Muscle layer of colon (tissue), 2 donors: ENCODE data around the gene ZNF791.
"Not testable (repeated sequence)": the region's sequence is repeated elsewhere in the genome, so short reads cannot be mapped to it uniquely, and the experiment has no call there.

Source experiments
- H3K27ac ChIP-seq: one replicate; pipeline ENCODE4 v1.7.0; 2013; ENCODE audit warnings: low read depth, mild to moderate bottlenecking, low read length, moderate library complexity
- H3K27me3 ChIP-seq, 2 donors: one replicate each; pipeline ENCODE4 v1.7.0; 2013; ENCODE audit warnings: low read length in 2 of 2, mild to moderate bottlenecking in 2 of 2; ENCODE audit not compliant: insufficient read depth in 2 of 2, control insufficient read depth in 1 of 2
- H3K36me3 ChIP-seq: one replicate; pipeline ENCODE4 v1.7.0; 2013; ENCODE audit warnings: mild to moderate bottlenecking, low read length; ENCODE audit not compliant: insufficient read depth
- H3K4me1 ChIP-seq: one replicate; pipeline ENCODE4 v1.7.0; 2013; ENCODE audit warnings: mild to moderate bottlenecking, low read length; ENCODE audit not compliant: insufficient read depth
- H3K4me3 ChIP-seq, 2 donors: one replicate each; pipeline ENCODE4 v1.7.0; 2013; ENCODE audit warnings: low read length in 2 of 2, low read depth in 1 of 2, mild to moderate bottlenecking in 1 of 2, moderate library complexity in 1 of 2
- H3K9ac ChIP-seq: one replicate; pipeline ENCODE4 v1.7.0; 2013; ENCODE audit warnings: low read length
- H3K9me3 ChIP-seq: one replicate; pipeline ENCODE4 v1.7.0; 2013; ENCODE audit warnings: mild to moderate bottlenecking, low read length
- donor health status: abdominal sarcoma.
- donor health status: Adenocarcinoma of cecum.

Gene ZNF791

DNA sequence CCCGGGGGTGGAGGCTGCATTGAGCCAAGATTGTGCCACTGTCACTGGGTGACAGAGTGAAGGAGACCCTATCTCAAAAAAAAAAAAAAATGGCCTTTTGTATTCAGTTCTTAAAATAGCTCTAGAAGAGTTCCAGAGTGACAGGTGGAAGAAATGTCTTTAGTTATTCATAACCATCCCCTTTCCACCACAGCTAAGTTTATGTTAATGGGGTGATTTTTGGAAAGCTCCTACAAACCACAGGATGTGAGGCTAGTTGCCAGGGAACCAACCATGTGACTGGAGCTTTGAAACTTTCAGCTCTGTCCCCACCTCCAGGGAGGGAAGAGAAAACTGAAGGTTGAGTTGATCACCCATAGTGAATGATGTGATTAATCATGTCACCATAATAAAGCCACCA is 7.0 kb upstream of the ZNF791 start:
- Histone ChIP-seq H3K27ac (no peak overlapping the region), H3K27me3 (no peaks in the 10 kb centered on the region), H3K4me1 (no peaks in the 10 kb centered on the region), H3K36me3 (peaks cover 10% of the 10 kb centered on the region), H3K9me3 (no peaks in the 10 kb centered on the region), H3K9ac (no peak overlapping the region), H3K4me3 (no peak overlapping the region)

DNA sequence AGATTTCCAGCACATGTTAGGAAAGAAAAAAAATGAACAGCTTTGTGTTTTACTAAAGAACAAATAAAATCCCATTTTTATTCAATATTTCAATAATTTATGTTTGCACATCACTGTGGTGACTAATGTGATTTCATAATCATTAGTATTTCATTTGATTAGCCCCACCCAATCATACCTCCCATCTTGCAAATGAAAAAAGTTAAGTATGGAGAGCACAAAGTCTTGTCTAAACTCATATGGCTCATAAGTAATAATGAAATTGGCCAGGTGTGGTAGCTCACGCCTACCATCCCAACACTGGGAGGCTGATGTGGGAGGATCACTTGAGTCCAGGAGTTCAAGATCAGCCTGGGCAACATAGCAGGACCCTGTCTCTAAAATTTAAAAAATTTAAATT is 3.9 kb upstream of the ZNF791 start:
- Histone ChIP-seq H3K9me3 (no peaks in the 10 kb centered on the region), H3K27ac (no peak overlapping the region), H3K36me3 (peaks cover 14% of the 10 kb centered on the region), H3K4me1 (peaks cover 9% of the 10 kb centered on the region), H3K9ac (no peak overlapping the region), H3K4me3 (no peak overlapping the region), H3K27me3 (no peaks in the 10 kb centered on the region)

DNA sequence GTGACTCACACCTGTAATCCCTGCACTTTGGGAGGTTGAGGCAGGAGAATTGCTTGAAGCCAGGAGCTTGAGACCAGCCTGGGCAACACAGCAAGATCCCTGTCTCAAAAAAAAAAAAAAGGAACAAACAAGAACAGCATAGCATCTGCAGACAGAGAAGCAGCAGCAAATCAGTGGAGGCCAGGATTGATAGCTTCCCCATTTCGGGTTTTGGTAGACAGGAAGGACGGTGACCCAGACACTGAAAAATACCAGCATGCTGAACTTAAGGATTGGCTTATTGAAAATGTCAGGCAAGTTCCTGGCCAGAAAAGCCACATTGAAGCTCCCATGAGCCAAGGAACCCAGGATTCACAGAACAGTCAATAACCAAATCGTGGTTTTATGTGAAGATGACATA is 3.1 kb upstream of the ZNF791 start:
- Histone ChIP-seq H3K9me3 (no peaks in the 10 kb centered on the region), H3K36me3 (peaks cover 14% of the 10 kb centered on the region), H3K4me3 (no peak overlapping the region), H3K9ac (no peak overlapping the region), H3K4me1 (peaks cover 13% of the 10 kb centered on the region), H3K27ac (no peak overlapping the region), H3K27me3 (no peaks in the 10 kb centered on the region)

DNA sequence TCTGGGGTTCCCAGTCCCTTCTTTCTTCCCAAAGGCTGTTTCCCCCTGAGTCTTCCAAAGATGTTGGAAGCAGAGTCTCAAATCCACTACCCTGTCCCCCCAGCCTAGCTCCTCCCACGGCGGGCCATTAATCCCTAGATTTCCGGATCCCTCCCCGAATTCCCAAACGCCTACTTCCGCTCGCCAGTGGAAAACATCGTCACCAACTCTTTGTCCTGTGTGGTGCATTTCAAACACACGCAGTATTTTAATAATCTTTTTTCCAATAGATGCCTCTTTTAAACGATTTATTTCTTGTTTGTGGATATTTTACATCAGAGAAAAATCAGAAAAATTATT is 610 bp downstream of the ZNF791 start:
- Histone ChIP-seq H3K36me3 (peaks cover 14% of the 10 kb centered on the region), H3K4me3 (peak overlapping the region; percentile 89 to 100), H3K27ac (peak overlapping the region; percentile 94), H3K9me3 (no peaks in the 10 kb centered on the region), H3K4me1 (peaks cover 18% of the 10 kb centered on the region), H3K27me3 (no peaks in the 10 kb centered on the region), H3K9ac (peak overlapping the region; percentile 92)

DNA sequence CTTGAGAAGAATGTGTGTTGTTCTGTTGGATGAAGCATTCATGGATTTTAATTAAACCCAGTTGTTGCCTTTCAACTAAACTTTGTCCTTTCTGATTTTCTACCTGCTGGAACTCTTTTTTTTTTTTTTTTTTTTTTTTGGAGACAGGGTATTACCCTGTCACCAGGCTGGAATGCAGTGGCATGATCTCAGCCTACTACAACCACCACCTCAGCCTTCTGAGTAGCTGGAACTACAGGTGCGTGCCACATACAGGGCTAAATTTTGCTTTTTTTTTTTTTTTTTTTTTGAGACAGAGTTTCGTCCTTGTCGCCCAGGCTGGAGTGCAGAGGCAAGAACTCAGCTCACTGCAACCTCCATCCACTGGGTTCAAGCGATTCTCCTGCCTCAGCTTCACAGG is 6.9 kb downstream of the ZNF791 start:
- no peak overlapping the region for H3K9ac ChIP-seq
- H3K4me1 ChIP-seq: peaks cover 5% of the 10 kb centered on the region
- no peaks in the 10 kb centered on the region for H3K36me3 ChIP-seq
- no peaks in the 10 kb centered on the region for H3K9me3 ChIP-seq
- no peaks in the 10 kb centered on the region for H3K27me3 ChIP-seq
- H3K4me3 ChIP-seq: no peak overlapping the region
- no peak overlapping the region for H3K27ac ChIP-seq

DNA sequence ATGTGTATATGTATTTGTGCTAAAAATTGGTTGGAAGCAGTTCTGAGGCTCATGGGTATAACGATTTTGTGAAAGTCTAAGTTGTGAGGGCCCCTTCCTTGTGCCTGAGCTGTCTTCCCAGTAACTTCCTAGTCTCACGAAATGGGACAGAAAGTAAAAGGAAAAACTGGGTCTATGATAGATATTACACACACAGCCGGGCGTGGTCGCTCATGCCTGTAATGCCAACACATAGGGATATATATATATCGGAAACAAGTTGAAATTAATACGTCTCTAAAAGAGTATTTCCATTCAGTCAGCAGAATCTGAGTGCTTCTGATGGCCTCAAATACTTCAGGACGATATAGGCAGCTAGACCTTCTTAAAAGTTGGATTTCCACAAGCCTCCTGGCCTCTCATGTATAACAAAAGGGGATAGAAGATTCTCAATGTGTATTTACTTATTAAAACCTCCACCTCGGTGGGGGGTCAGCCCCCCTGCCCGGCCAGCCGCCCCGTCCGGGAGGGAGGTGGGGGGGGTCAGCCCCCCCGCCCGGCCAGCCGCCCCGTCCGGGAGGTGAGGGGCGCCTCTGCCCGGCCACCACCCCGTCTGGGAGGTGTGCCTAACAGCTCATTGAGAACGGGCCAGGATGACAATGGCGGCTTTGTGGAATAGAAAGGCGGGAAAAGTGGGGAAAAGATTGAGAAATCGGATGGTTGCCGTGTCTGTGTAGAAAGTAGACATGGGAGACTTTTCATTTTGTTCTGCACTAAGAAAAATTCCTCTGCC is 10.7 kb downstream of the ZNF791 start:
- H3K4me1 ChIP-seq, H3K27ac ChIP-seq, H3K9ac ChIP-seq, H3K27me3 ChIP-seq, H3K4me3 ChIP-seq, H3K9me3 ChIP-seq, H3K36me3 ChIP-seq: not testable (repeated sequence)

DNA sequence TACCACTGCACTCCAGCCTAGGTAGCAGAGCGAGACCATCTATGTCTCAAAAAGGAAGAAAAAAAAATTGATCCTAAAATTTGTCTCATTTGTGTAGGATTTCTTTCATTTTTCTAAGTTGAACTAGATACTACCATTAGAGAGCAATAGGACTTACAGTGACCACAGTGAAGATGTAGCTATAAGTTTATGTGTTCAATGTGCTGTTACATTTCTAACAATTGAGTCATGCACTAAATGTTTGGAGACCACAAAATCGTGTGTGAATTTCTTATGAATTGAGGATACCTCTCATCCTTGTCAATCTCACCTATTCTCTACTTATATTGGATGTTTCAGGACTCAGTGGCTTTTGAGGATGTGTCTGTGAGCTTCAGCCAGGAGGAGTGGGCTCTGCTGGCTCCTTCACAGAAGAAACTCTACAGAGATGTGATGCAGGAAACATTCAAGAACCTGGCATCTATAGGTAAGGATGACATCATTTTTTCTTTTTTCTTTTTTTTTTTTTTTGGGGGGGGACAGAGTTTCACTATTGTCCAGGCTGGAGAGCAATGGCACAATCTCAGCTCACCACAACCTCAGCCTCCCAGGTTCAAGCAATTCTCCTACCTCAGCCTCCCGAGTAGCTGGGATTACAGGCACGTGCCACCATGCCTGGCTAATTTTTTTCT is 12.8 kb downstream of the ZNF791 start:
- peaks cover 14% of the 10 kb centered on the region for H3K36me3 ChIP-seq
- no peaks in the 10 kb centered on the region for H3K27me3 ChIP-seq
- no peak overlapping the region for H3K27ac ChIP-seq
- no peaks in the 10 kb centered on the region for H3K9me3 ChIP-seq
- no peak overlapping the region for H3K9ac ChIP-seq
- no peak overlapping the region for H3K4me3 ChIP-seq
- H3K4me1 ChIP-seq: no peaks in the 10 kb centered on the region

DNA sequence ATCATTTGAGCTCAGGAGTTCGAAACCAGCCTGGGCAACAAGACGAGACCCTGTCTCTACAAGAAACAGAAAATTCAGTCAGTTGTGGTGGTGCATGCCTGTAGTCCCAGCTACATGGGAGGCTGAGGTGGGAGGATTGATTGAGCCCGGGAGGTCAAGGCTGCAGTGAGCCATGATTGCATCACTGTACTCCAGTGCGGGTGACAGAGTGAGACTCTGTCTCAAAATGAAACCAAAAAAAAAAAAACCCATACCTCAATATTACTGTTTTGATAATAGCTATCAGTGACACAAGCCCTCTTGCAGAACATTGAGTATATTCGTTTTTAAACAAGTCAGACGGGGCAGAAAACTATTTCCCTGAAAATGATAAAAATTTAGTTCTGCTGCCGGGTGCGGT is 16.2 kb downstream of the ZNF791 start:
- Histone ChIP-seq H3K9ac (no peak overlapping the region), H3K4me3 (no peak overlapping the region), H3K27ac (no peak overlapping the region), H3K9me3 (no peaks in the 10 kb centered on the region), H3K4me1 (no peaks in the 10 kb centered on the region), H3K36me3 (peaks cover 35% of the 10 kb centered on the region), H3K27me3 (no peaks in the 10 kb centered on the region)

DNA sequence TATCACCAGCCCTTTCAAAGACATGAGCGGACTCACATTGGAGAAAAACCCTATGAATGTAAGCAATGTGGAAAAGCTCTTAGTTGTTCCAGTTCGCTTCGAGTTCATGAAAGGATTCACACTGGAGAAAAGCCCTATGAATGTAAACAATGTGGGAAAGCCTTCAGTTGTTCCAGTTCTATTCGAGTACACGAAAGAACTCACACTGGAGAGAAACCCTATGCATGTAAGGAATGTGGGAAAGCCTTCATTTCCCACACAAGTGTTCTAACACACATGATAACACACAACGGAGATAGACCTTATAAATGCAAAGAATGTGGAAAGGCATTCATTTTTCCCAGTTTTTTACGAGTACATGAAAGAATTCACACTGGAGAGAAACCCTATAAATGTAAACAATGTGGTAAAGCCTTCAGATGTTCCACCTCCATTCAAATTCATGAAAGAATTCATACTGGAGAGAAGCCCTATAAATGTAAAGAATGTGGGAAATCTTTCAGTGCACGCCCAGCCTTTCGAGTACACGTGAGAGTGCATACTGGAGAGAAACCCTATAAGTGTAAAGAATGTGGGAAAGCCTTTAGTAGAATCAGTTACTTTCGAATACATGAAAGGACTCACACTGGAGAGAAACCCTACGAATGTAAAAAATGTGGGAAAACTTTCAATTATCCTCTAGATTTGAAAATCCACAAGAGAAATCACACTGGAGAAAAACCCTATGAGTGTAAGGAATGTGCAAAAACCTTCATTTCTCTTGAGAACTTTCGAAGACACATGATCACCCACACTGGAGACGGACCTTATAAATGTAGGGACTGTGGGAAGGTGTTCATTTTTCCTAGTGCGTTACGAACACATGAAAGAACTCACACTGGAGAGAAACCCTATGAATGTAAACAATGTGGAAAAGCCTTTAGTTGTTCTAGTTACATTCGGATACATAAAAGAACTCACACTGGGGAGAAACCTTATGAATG is 17.6 kb downstream of the ZNF791 start:
- H3K36me3 ChIP-seq: peaks cover 35% of the 10 kb centered on the region
- H3K27ac ChIP-seq: no peak overlapping the region
- no peak overlapping the region for H3K4me3 ChIP-seq

DNA sequence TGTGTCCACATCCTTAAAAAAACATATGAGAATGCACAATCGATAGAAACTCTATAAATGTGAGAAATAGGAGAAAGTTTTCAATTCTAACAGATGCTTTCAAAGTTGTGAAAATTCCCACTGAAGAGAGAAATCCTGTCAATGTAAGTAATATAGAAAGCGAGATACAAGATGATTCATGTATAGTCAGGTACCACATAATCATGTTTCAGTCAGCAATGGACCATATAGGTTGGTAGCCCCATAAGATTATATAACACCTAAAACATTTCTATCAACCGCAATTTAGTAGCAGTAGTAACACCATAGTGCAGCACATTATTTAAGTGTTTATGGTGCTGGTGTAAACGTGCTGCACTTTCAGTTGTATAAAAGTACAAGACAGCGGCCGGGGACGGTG is 18.5 kb downstream of the ZNF791 start:
- no peaks in the 10 kb centered on the region for H3K27me3 ChIP-seq
- no peak overlapping the region for H3K27ac ChIP-seq
- H3K9me3 ChIP-seq: no peaks in the 10 kb centered on the region
- no peak overlapping the region for H3K9ac ChIP-seq
- H3K4me1 ChIP-seq: no peaks in the 10 kb centered on the region
- peaks cover 35% of the 10 kb centered on the region for H3K36me3 ChIP-seq
- no peak overlapping the region for H3K4me3 ChIP-seq

More for the DNA sequence above, 17.6 kb downstream of the ZNF791 start:
- H3K9ac ChIP-seq: no peak overlapping the region
- H3K27me3 ChIP-seq: no peaks in the 10 kb centered on the region
- H3K9me3 ChIP-seq: no peaks in the 10 kb centered on the region
- no peaks in the 10 kb centered on the region for H3K4me1 ChIP-seq

DNA sequence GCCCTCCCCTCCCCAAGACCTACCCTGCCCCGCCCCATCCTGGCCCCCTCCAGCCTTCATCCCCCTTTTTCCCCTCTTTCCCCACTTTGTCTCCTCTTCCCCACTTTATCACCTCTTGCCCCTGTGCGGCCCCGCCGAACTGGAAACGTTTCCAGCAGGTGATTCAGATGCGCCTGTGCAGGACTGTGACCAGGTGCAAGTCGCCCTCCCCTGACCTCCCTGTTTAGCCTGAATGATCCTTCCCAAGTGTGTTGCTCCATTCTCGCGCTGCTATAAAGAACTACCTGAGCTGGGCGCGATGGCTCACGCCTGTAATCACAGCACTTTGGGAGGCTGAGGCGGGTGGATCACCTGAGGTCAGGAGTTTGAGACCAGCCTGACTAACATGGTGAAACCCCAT is 25.9 kb downstream of the ZNF791 start:
- H3K9ac ChIP-seq: no peak overlapping the region
- peaks cover 5% of the 10 kb centered on the region for H3K4me1 ChIP-seq
- H3K4me3 ChIP-seq: no peak overlapping the region
- H3K27me3 ChIP-seq: no peaks in the 10 kb centered on the region
- H3K36me3 ChIP-seq: no peaks in the 10 kb centered on the region
- no peaks in the 10 kb centered on the region for H3K9me3 ChIP-seq
- no peak overlapping the region for H3K27ac ChIP-seq
